Measurements from ENCODE around the gene SHC1.
A peak's percentile ranks its signal among the peaks of the same experiment; 100 is the strongest.

SHC1 gene

DNA sequence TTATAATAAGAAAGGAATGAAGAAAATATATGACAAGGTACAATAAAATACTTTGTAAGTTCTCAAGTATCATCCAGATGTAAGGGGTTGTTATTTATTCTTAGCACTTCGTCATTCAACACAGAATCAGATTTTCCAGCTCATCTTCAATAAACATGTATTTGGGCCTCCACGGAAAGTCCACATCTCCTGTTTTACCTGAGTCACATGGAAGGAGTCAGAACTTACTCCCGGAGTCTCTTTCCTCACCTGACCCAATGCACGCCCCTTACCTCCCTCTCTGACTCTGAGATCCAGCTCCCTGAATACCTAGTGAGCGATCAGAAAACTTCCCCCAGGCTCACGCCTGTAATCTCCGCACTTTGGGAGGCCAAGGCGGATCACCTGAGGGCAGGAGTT is 32.6 kb downstream of the SHC1 start:
- H3K4me3 ChIP-seq (ENCODE audit: low read depth, low read length): peak overlapping the region; percentile 82
- no peaks in the 10 kb centered on the region for H3K36me3 ChIP-seq (ENCODE audit: control insufficient read depth, insufficient read depth, low read length)
- no peaks in the 10 kb centered on the region for H3K9me3 ChIP-seq (ENCODE audit: control insufficient read depth, insufficient read depth, low read length)
- H3K27me3 ChIP-seq (ENCODE audit: control insufficient read depth, insufficient read depth, low read length): no peaks in the 10 kb centered on the region
- H3K9ac ChIP-seq (ENCODE audit: low read depth, low read length): no peak overlapping the region
- H3K27ac ChIP-seq (ENCODE audit: low read depth, low read length): peak overlapping the region; percentile 93
- H3K4me1 ChIP-seq (ENCODE audit: control insufficient read depth, insufficient read depth, low read length): peaks cover 15% of the 10 kb centered on the region

DNA sequence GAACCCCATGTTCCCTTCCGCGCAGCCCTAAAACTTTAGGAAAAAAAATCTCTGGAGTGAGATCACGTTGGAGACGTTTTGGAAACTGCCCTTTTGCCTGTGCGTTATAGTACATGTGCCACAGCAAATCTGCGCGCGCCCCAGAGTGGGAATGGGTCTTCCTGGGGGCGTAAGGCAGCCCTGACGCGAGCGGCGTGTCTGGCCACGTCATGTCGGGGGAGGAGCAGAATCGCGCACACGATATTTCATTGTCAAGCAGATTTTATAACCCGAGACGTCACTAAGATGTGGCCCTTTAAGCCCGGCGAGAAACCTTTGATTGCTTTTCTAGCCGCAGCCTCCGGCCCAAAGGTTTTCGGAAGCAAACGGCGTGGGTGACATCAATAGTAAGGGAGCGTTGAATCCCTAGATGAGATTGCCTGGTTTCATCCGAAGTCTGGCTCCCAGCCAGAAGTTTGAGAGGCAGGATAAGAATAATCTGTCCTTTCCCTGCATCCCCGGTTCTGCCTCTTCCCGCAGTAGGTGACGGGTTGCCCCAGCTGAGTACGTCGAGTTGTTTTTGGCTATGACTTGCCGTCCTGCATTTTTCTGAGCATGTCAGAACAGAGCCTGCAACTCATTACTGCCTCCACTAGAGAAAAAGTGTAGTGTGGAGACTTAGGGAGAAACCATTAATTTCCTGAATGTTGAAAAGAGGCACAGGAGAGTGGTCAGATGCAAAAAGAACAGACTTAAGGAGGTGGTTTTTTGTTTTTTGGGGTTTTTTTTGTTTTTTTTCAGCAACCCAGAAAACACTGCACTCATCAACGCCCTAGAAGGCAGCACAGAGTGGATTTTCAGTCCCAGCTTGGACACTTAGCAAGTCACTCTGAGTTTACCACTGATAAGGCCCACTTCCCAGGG is 33.2 kb downstream of the SHC1 start:
- Histone ChIP-seq H3K27ac (ENCODE audit: low read depth, low read length) (peak overlapping the region; percentile 93), H3K27me3 (ENCODE audit: control insufficient read depth, insufficient read depth, low read length) (no peaks in the 10 kb centered on the region), H3K4me3 (ENCODE audit: low read depth, low read length) (peak overlapping the region; percentile 82), H3K4me1 (ENCODE audit: control insufficient read depth, insufficient read depth, low read length) (peaks cover 15% of the 10 kb centered on the region), H3K36me3 (ENCODE audit: control insufficient read depth, insufficient read depth, low read length) (no peaks in the 10 kb centered on the region), H3K9ac (ENCODE audit: low read depth, low read length) (peak overlapping the region; percentile 90), H3K9me3 (ENCODE audit: control insufficient read depth, insufficient read depth, low read length) (no peaks in the 10 kb centered on the region)

DNA sequence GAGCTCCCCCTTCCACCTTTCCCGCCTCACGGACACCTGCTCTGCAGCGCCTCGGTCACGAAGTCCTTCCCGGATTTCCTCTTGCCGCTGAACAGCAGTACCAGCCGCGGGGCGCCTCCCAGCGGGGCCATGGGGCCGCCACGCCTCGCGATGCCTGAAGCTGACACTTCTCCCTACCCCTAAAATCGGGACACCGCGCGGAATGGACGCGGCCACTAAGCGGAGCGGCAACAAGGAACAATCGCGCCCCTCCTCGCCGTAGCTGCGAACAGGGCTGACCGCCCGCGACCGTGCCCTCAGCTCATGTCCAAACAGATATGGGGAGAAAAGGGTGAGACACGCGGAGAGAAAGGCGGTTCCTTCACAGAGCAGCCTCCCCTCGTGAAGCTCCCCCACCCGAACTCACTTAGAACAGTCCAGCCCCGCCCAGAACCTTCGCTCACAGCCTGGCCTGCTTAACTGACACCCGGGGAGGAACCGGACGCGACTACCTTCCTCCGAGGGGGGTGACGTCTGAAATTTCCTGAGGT is 33.9 kb downstream of the SHC1 start, which contains the start of gene PMVK:
PMVK (minus strand) TSS at position 165 of the 530 bp plus-strand sequence; CDS start at position 131, 34 bp downstream.
- Histone ChIP-seq H3K9me3 (ENCODE audit: control insufficient read depth, insufficient read depth, low read length) (no peaks in the 10 kb centered on the region), H3K27ac (ENCODE audit: low read depth, low read length) (peak within 1 kb of the TSS; percentile 93), H3K4me3 (ENCODE audit: low read depth, low read length) (peak within 1 kb of the TSS; percentile 82), H3K36me3 (ENCODE audit: control insufficient read depth, insufficient read depth, low read length) (peaks cover 5% of the 10 kb centered on the region; the same call in 1 of the 2 replicates), H3K27me3 (ENCODE audit: control insufficient read depth, insufficient read depth, low read length) (no peaks in the 10 kb centered on the region), H3K9ac (ENCODE audit: low read depth, low read length) (peak within 1 kb of the TSS; percentile 90), H3K4me1 (ENCODE audit: control insufficient read depth, insufficient read depth, low read length) (peaks cover 15% of the 10 kb centered on the region)

- Histone ChIP-seq H3K4me1 (ENCODE audit: control insufficient read depth, insufficient read depth, low read length) (peaks cover 15% of the 10 kb centered on the region), H3K36me3 (ENCODE audit: control insufficient read depth, insufficient read depth, low read length) (peaks cover 5% of the 10 kb centered on the region; the same call in 1 of the 2 replicates), H3K9me3 (ENCODE audit: control insufficient read depth, insufficient read depth, low read length) (no peaks in the 10 kb centered on the region), H3K4me3 (ENCODE audit: low read depth, low read length) (peak overlapping the region; percentile 82), H3K27ac (ENCODE audit: low read depth, low read length) (peak overlapping the region; percentile 93), H3K9ac (ENCODE audit: low read depth, low read length) (peak overlapping the region; percentile 90), H3K27me3 (ENCODE audit: control insufficient read depth, insufficient read depth, low read length) (no peaks in the 10 kb centered on the region)
These were observed 34.6 kb downstream of the SHC1 start for GRCh38 chr1:154935749-154936554.

GRCh38 chr1:154934358-154934948 is 36.1 kb downstream of the SHC1 start:
- no peak overlapping the region for H3K4me3 ChIP-seq (ENCODE audit: low read depth, low read length)
- no peaks in the 10 kb centered on the region for H3K27me3 ChIP-seq (ENCODE audit: control insufficient read depth, insufficient read depth, low read length)
- 0 out of 2 replicates have a peak, but pooled peaks cover 7% of the 10 kb centered on the region for H3K4me1 ChIP-seq (ENCODE audit: control insufficient read depth, insufficient read depth, low read length)
- peaks cover 5% of the 10 kb centered on the region; the same call in 1 of the 2 replicates for H3K36me3 ChIP-seq (ENCODE audit: control insufficient read depth, insufficient read depth, low read length)
- H3K27ac ChIP-seq (ENCODE audit: low read depth, low read length): no peak overlapping the region
- H3K9ac ChIP-seq (ENCODE audit: low read depth, low read length): no peak overlapping the region
- no peaks in the 10 kb centered on the region for H3K9me3 ChIP-seq (ENCODE audit: control insufficient read depth, insufficient read depth, low read length)

GRCh38 chr1:154931940-154932487 is 38.5 kb downstream of the SHC1 start:
- H3K9ac ChIP-seq (ENCODE audit: low read depth, low read length): no peak overlapping the region
- H3K9me3 ChIP-seq (ENCODE audit: control insufficient read depth, insufficient read depth, low read length): no peaks in the 10 kb centered on the region
- H3K4me1 ChIP-seq (ENCODE audit: control insufficient read depth, insufficient read depth, low read length): no peaks in the 10 kb centered on the region
- H3K36me3 ChIP-seq (ENCODE audit: control insufficient read depth, insufficient read depth, low read length): peaks cover 8% of the 10 kb centered on the region
- no peak overlapping the region for H3K4me3 ChIP-seq (ENCODE audit: low read depth, low read length)
- no peaks in the 10 kb centered on the region for H3K27me3 ChIP-seq (ENCODE audit: control insufficient read depth, insufficient read depth, low read length)
- H3K27ac ChIP-seq (ENCODE audit: low read depth, low read length): no peak overlapping the region

GRCh38 chr1:154926201-154926600 is 44.3 kb downstream of the SHC1 start:
- no peaks in the 10 kb centered on the region for H3K4me1 ChIP-seq (ENCODE audit: control insufficient read depth, insufficient read depth, low read length)
- no peaks in the 10 kb centered on the region for H3K9me3 ChIP-seq (ENCODE audit: control insufficient read depth, insufficient read depth, low read length)
- H3K36me3 ChIP-seq (ENCODE audit: control insufficient read depth, insufficient read depth, low read length): peaks cover 35% of the 10 kb centered on the region
- no peaks in the 10 kb centered on the region for H3K27me3 ChIP-seq (ENCODE audit: control insufficient read depth, insufficient read depth, low read length)
- no peak overlapping the region for H3K4me3 ChIP-seq (ENCODE audit: low read depth, low read length)
- no peak overlapping the region for H3K27ac ChIP-seq (ENCODE audit: low read depth, low read length)
- H3K9ac ChIP-seq (ENCODE audit: low read depth, low read length): no peak overlapping the region

GRCh38 chr1:154925335-154926170 is 45.0 kb downstream of the SHC1 start:
- H3K4me3 ChIP-seq (ENCODE audit: low read depth, low read length): no peak overlapping the region
- H3K27me3 ChIP-seq (ENCODE audit: control insufficient read depth, insufficient read depth, low read length): no peaks in the 10 kb centered on the region
- H3K9me3 ChIP-seq (ENCODE audit: control insufficient read depth, insufficient read depth, low read length): no peaks in the 10 kb centered on the region
- no peaks in the 10 kb centered on the region for H3K4me1 ChIP-seq (ENCODE audit: control insufficient read depth, insufficient read depth, low read length)
- peaks cover 35% of the 10 kb centered on the region for H3K36me3 ChIP-seq (ENCODE audit: control insufficient read depth, insufficient read depth, low read length)
- no peak overlapping the region for H3K9ac ChIP-seq (ENCODE audit: low read depth, low read length)
- H3K27ac ChIP-seq (ENCODE audit: low read depth, low read length): no peak overlapping the region

DNA sequence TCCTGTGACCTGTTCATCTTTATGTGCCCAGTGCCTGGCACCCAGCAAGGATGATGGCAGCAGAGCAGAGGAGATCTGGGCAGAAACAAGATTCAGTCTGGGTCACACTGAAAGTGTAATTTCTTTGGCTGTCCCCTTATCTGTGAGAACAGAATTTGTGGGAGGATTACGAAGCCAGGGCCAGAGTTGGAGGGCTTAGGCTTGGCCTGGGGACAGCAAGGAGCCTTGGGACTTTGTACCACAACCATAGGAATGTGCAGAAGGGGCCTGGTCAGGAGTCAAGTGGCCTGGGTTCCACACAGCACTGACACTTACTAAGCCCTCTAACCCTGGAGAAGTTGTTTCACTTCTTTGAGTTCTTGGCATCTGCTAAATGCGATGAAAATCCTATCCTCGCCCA is 46.9 kb downstream of the SHC1 start:
- Histone ChIP-seq H3K9me3 (ENCODE audit: control insufficient read depth, insufficient read depth, low read length) (no peaks in the 10 kb centered on the region), H3K27me3 (ENCODE audit: control insufficient read depth, insufficient read depth, low read length) (no peaks in the 10 kb centered on the region), H3K36me3 (ENCODE audit: control insufficient read depth, insufficient read depth, low read length) (peaks cover 33% of the 10 kb centered on the region), H3K27ac (ENCODE audit: low read depth, low read length) (no peak overlapping the region), H3K9ac (ENCODE audit: low read depth, low read length) (no peak overlapping the region), H3K4me3 (ENCODE audit: low read depth, low read length) (no peak overlapping the region), H3K4me1 (ENCODE audit: control insufficient read depth, insufficient read depth, low read length) (no peaks in the 10 kb centered on the region)

DNA sequence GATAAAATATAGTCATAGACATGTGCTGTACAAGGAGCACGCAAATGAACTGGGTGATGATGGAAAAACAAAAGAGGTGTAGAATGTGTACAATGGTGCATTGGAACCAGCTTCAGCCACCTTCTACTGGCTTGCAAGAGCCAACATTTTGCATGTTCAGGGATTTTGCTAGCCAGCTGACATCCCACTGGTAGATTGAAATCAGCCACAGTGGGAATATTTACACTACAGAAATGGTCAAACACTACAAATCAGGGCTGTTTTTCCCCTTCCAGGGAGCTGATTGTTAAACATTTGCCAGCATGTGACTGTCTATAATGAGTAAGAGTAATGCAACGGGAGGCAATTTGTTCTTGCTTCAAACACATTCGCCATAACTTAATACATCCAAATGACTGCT is 57.3 kb downstream of the SHC1 start:
- peaks cover under 1% of the 10 kb centered on the region; the same call in 1 of the 2 replicates for H3K9me3 ChIP-seq (ENCODE audit: control insufficient read depth, insufficient read depth, low read length)
- no peaks in the 10 kb centered on the region; the same call in 1 of the 2 replicates for H3K27me3 ChIP-seq (ENCODE audit: control insufficient read depth, insufficient read depth, low read length)
- H3K4me3 ChIP-seq (ENCODE audit: low read depth, low read length): no peak overlapping the region
- no peaks in the 10 kb centered on the region for H3K36me3 ChIP-seq (ENCODE audit: control insufficient read depth, insufficient read depth, low read length)
- H3K9ac ChIP-seq (ENCODE audit: low read depth, low read length): no peak overlapping the region
- no peaks in the 10 kb centered on the region for H3K4me1 ChIP-seq (ENCODE audit: control insufficient read depth, insufficient read depth, low read length)
- no peak overlapping the region for H3K27ac ChIP-seq (ENCODE audit: low read depth, low read length)
